Measurements from ENCODE around the gene KASH5.

GRCh38 chr19:49418511-49418910, 30.5 kb downstream of the KASH5 start:
- no peak for TF ChIP-seq CTCF (conservative IDR thresholded peaks at IDR 0.05; ENCODE audit: low read depth, low read length)
- no peak for TF ChIP-seq EZH2phosphoT487 (IDR thresholded peaks at IDR 0.05; ENCODE audit: borderline replicate concordance, low read length)
- no peak for TF ChIP-seq EZH2 (IDR thresholded peaks at IDR 0.05; ENCODE audit: low read length, unreplicated experiment)

Data from PC-3 (cell line).